NOMO-1 treated with dmso at 0.1 percent for 144 hours (cell line): ENCODE results near the gene RAI1.

Source experiments
- DNase-seq: peaks from one replicate; lab custom pipeline; 2025; ENCODE audit not compliant: unreplicated experiment; lab: John Stamatoyannopoulos, UW

Gene RAI1

DNA sequence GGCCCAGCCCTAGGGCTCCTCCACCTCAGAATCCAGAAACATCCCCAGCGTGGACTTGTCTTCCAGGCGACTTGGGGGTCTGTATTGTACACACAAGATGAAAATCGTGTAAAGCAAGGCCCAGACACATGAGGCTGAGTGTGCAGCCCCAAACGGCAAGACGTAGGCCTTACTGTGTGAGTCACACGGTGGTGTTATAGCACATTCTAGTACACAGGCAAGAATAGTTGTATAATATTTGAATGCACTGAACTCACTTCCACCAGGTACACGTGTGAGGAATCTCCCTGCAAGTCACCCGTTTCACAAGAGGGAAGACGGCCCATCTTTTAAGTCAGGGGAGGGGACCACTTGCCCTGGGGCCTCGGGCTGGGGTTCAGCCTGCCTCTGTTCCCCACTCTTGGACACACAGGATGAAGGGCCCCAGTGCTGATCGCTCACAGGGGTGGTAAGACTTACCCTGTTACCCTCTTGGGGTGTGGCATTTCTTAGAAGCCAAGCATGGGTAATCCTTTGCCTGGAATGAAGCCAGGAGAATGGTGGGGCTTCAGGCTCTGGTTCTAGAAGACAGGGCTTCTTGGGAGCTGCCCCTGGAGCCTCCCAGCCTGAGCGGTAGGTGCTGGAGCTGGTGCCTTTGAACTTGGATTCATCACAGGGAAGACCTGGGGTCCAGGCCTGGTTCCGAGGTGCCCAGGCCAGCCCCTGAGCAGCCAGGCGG, 84.3 kb downstream of the RAI1 start:
- no peak for DNase-seq

GRCh38 chr17:17766077-17766743, 85.0 kb downstream of the RAI1 start:
- DNase-seq, result no peak

DNA sequence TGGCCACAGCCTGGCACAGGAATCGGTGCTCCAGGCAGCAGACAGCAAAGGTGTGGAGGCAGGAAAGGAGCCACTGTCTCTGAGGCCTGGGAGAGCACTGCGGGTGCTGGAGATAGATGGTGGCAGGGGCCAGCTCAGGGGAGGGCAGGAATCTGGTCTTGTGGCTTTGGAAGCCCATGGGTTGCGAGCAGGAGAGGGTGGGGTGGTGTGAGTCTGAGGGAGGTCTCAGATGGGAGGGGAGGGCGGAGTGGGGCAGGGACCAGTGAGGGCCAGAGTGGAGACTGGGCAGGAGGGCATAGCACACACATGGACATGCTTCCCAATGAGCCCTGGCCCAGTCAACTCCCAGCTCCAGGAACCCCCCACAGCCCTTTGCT, 85.5 kb downstream of the RAI1 start:
- DNase-seq, result no peak

DNA sequence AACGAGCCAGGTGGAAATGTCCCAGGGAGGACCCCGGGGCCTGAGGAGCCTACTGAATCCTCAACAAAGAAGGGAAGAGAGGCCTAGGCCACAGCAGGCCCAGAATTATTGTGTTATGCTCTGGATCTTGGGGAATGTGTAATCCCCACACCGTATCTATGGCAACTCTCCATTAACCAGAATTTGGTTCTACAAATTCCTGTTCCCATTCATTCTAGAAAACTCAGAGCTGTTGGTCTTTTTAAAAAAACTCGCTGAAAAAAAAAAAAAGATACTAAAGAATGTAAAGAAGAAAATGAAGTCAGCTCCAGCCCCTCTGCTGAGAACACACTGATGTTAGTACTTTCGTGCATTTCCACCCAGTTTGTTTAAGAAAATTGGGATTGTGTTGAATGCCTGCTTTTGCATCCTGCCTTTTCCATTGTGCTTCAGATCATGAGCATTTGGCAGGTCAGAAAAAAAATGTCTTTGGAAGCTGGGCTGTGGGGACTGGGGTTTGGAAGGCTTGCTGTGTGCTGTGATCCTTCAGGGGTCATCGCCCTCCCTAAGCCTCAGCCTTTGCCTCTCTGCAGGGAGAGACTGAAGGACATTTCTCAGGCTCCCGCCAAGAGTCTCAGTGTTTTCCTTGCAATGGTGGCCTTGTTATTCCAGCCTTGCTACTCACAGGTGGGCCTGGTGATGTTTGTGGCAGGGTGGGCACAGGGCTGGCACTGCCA, 86.1 kb downstream of the RAI1 start:
- DNase-seq, result no peak

GRCh38 chr17:17767887-17768418, 86.7 kb downstream of the RAI1 start:
- no peak for DNase-seq

DNA sequence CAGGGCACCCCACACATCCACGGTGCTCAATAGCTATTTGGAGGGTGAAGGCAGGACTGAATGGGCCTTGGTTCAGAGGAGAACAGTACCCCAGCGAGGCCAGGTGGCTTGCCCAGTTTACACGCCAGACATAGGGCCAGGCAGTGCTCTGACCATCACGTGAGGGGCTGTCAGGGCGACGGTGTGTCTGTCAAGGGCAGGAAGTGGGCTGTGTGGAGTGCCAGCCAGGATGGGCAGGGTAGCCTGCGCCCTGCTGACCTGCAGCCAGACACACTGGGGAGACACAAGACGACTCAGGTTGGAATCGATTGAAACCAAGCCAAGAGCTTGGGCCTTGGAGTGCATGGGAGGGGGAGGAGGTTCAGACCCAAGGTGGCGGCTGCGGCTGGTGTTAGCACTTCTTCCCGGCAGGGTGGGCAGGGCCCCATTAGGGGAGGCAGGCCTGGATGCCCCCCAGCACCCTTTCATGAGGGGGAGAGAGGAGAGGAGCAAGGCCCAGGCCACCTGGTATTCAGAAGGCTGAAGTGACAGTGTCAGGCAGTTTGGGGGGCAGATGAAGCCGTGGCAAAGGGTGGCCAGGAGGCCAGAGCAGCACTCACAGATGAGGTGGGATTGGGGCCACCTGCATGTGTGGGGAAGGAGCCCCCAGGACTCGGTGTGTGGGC, 87.3 kb downstream of the RAI1 start:
- DNase-seq, result no peak

- no peak for DNase-seq
Measured at GRCh38 chr17:17769869-17770631, 88.8 kb downstream of the RAI1 start.

DNA sequence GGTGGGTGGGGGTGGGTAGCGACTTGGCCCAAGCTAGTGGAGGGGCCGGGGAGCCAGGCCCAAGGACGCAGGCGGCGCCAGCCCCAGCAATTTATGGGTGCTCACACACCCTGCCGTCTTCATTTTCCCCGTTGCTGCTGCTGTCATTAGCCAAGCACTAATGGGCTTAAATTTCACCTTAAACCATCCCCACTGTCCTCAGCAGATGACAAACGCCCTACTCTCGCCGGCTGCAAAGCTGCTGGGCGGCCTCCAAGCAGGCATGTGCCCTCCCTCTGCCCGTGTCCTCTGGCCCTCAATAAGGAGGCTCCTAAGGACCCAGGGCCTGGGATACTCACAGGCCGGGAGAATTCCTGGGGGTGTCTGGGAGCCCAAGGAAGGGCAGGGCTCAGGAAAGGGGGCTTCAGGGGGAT, 89.4 kb downstream of the RAI1 start:
- no peak for DNase-seq

DNA sequence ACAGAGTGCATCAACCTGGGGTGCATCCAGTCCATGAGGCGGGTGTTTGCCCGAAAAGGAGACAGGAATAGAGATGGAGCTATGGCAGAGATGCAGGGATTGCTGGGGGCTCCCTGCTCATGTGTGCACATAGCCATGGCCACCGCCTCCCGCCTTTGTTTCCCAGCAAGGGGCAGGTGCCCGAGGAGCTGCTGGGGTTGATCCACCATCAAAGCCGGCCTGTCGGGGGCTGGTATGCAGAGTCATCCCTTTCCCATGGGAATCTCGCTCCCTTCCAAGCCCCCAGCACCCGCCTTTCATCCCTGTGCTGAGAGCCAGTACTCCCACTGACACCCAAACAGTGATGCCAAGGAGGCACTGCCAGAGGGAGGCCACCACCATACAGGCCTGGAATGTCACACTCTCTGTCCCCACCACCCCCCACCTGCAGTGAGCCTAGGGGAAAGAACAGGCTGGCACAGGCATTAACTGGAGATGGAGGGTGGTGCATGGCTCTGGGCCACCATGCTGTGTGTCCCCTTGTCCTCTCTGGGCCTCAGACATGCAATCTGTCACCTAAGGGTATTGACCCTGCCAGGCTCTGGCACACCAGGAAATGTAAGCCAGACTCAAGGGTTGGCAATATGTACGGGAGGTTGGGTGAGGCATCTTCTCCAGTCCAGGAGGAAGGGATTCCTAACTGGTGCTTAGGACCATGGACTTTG, 90.4 kb downstream of the RAI1 start:
- no peak for DNase-seq

- DNase-seq, result no peak
Measured at GRCh38 chr17:17772231-17772630, 91.0 kb downstream of the RAI1 start.

DNA sequence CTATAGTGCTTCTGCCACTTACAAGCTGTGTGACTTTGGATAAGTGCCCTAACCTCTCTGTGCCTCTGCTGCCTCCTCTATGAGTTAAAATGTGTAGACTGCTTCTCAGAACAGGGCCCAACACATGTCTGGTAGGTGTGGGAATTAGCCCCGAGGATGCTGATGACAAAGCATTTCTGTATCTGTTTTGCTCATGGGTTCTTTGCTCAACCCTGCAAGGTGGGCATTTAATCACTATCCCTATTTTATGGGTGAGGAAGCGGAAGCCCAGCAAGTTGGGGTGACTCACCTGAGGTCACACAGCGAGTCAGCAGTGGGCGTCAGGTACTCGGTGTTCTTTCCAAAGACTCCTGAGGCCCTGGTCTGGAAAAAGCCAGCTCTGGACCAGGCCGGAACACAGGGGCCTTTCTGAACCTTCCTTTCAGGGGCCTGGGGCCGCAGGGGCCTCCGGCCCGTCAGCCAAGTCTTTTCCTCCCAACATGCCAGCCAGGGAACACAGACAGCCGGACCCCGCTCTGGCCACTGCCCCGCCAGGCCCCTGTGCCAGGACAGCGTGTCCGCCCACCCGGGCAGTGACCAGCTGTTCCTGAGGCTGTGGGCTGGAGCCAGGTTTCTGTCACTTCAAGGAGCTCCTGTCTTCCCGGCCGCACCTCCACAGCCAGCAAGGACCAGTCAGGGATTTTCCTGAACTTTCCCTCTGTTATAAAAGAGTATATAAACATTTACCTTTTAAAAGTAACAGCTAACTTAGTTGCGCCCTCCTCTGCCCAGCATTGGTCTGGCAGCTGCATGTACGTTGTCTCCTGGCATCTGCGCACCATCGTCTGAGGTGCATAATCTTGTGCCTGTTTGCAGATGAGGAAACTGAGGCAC, 93.0 kb downstream of the RAI1 start:
- no peak for DNase-seq

- DNase-seq, result no peak
Measured at GRCh38 chr17:17776889-17777288, 95.6 kb downstream of the RAI1 start.

GRCh38 chr17:17778308-17779014, 97.2 kb downstream of the RAI1 start:
- no peak for DNase-seq

DNA sequence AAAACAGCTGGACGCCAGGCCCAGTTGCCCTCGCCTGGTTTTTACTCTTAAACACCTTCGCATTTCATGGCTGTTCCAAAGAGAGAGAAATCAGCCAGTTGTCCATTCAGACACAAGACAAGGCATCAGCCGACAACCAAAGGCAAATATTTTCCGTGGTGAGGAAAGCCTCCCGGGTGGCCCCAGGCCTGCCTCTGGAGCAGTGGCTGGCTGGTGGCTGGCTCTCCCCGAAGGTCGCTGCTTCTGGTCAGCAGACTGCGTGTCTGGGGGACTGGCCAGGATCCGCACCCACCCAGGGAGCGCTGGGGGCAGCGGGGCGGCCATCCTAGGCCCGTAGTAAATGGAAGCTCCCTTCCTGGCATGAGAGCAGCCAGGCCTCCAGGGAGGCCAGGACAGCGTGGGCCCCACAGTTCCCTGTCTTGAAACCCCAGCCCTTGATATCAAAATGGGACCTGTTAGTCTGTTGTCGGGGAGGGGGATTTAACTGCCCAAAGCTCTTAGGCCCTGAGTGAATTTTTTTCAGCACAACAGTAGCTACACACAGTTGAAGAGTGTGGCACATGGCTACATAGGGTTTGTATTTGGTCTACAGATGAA, 97.9 kb downstream of the RAI1 start:
- no peak for DNase-seq

DNA sequence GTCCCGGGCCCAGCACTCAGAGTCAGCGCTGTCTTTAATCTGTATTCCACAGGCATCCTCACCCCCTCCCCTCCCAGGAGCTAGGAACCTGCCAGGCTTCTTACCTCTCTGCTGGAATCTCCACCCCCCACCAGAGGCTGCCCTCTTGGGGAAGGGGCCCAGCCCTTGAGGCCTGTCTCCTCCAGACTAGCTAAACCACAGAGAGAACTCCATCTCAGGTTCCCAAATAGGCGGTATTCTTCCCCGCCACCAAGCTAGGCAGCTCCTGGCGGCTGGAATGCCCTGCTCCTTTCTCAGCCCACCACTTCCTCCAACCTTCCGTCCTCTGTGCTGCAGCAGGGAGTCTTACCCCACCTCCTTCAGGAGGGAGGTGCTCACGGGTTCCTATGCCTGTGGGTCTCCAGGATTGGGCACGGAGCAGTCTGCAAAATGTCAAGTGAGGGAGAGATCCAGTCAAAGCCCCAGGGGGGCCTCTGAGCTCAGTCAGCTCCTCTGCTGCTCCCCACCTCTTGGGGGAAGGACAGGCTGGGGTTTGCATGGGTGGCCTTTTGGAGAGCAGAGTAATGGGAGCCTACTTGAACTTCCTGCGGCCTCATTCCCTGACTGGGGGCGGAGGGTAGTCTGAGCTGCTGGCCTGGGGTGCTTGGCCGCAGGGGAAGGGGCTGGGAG, 99.8 kb downstream of the RAI1 start:
- DNase-seq, result no peak

- no peak for DNase-seq
Measured at GRCh38 chr17:17781591-17782496, 100.6 kb downstream of the RAI1 start.
